Parathyroid adenoma (tissue), 2 donors: ENCODE data around the gene FSTL1.

Experiments
- H2AFZ ChIP-seq: fragments of 300-600 bp; sonication (generic); one replicate; pipeline ENCODE4 v1.7.0; 2017; ENCODE audit warnings: antibody characterized with exemption, mild to moderate bottlenecking
- H3K27ac ChIP-seq: fragments of 300-600 bp; sonication (generic); one replicate; pipeline ENCODE4 v1.7.0; 2017
- H3K27me3 ChIP-seq: fragments of 300-600 bp; sonication (generic); one replicate; pipeline ENCODE4 v1.7.0; 2017; ENCODE audit warnings: low read length; ENCODE audit not compliant: control insufficient read depth, insufficient read depth
- H3K36me3 ChIP-seq: fragments of 300-600 bp; sonication (generic); one replicate; pipeline ENCODE4 v1.7.0; 2017; ENCODE audit warnings: low read length; ENCODE audit not compliant: control insufficient read depth, insufficient read depth
- H3K4me1 ChIP-seq: fragments of 300-600 bp; sonication (generic); one replicate; pipeline ENCODE4 v1.7.0; 2017; ENCODE audit warnings: control low read depth
- H3K4me2 ChIP-seq: fragments of 300-600 bp; sonication (generic); one replicate; pipeline ENCODE4 v1.7.0; 2017; ENCODE audit warnings: low read length
- H3K4me3 ChIP-seq: fragments of 300-600 bp; sonication (generic); one replicate; pipeline ENCODE4 v1.7.0; 2017; ENCODE audit warnings: low read depth, low read length
- H3K79me2 ChIP-seq: fragments of 300-600 bp; sonication (generic); one replicate; pipeline ENCODE4 v1.7.0; 2017; ENCODE audit warnings: control low read depth
- H3K9ac ChIP-seq: fragments of 300-600 bp; sonication (generic); one replicate; pipeline ENCODE4 v1.7.0; 2017; ENCODE audit warnings: mild to moderate bottlenecking
- H3K9me3 ChIP-seq: fragments of 300-600 bp; sonication (generic); one replicate; pipeline ENCODE4 v1.7.0; 2017; ENCODE audit warnings: low read length; ENCODE audit not compliant: control insufficient read depth
- CTCF ChIP-seq: fragments of 300-600 bp; sonication (generic); IDR thresholded peaks from one replicate; pipeline ENCODE4 v1.7.0; 2017; ENCODE audit warnings: antibody characterized with exemption, mild to moderate bottlenecking
- donor health status: primary hyperparathyroidism.

The FSTL1 gene

GRCh38 chr3:120429921-120430361 lies 20.9 kb downstream of the FSTL1 start:
- H3K79me2 ChIP-seq, result peaks cover 2% of the 10 kb centered on the region
- H3K9ac ChIP-seq, result no peak overlapping the region
- H3K27ac ChIP-seq, result no peak overlapping the region
- H3K9me3 ChIP-seq, result no peaks in the 10 kb centered on the region
- H3K4me1 ChIP-seq, result peaks cover 20% of the 10 kb centered on the region
- no peak overlapping the region for H2AFZ ChIP-seq
- no peak overlapping the region for H3K4me3 ChIP-seq
- no peaks in the 10 kb centered on the region for H3K36me3 ChIP-seq
- TF ChIP-seq CTCF, result no peak
- no peaks in the 10 kb centered on the region for H3K27me3 ChIP-seq
- H3K4me2 ChIP-seq, result no peak overlapping the region

GRCh38 chr3:120428924-120429323 lies 21.9 kb downstream of the FSTL1 start:
- peaks cover 2% of the 10 kb centered on the region for H3K79me2 ChIP-seq
- no peak overlapping the region for H2AFZ ChIP-seq
- H3K27ac ChIP-seq, result no peak overlapping the region
- no peak overlapping the region for H3K4me2 ChIP-seq
- peaks cover 19% of the 10 kb centered on the region for H3K4me1 ChIP-seq
- H3K4me3 ChIP-seq, result no peak overlapping the region
- no peak for TF ChIP-seq CTCF
- no peaks in the 10 kb centered on the region for H3K9me3 ChIP-seq
- H3K27me3 ChIP-seq, result no peaks in the 10 kb centered on the region
- no peaks in the 10 kb centered on the region for H3K36me3 ChIP-seq
- H3K9ac ChIP-seq, result no peak overlapping the region

GRCh38 chr3:120427201-120427600 lies 23.6 kb downstream of the FSTL1 start:
- Histone ChIP-seq H3K27ac (no peak overlapping the region), H3K36me3 (no peaks in the 10 kb centered on the region), H3K4me3 (no peak overlapping the region), H3K9me3 (no peaks in the 10 kb centered on the region), H2AFZ (no peak overlapping the region), H3K9ac (no peak overlapping the region), H3K4me1 (peaks cover 1% of the 10 kb centered on the region), H3K79me2 (peaks cover 2% of the 10 kb centered on the region), H3K27me3 (no peaks in the 10 kb centered on the region), H3K4me2 (no peak overlapping the region)
- TF ChIP-seq CTCF, result no peak

GRCh38 chr3:120425572-120426250 lies 25.1 kb downstream of the FSTL1 start:
- no peak overlapping the region for H2AFZ ChIP-seq
- H3K9ac ChIP-seq, result no peak overlapping the region
- no peaks in the 10 kb centered on the region for H3K9me3 ChIP-seq
- H3K4me2 ChIP-seq, result no peak overlapping the region
- peaks cover 2% of the 10 kb centered on the region for H3K79me2 ChIP-seq
- no peaks in the 10 kb centered on the region for H3K27me3 ChIP-seq
- H3K4me1 ChIP-seq, result no peaks in the 10 kb centered on the region
- no peak for TF ChIP-seq CTCF
- no peaks in the 10 kb centered on the region for H3K36me3 ChIP-seq
- H3K4me3 ChIP-seq, result no peak overlapping the region
- H3K27ac ChIP-seq, result no peak overlapping the region

- H3K4me3 ChIP-seq, result no peak overlapping the region
- peaks cover 4% of the 10 kb centered on the region for H3K4me1 ChIP-seq
- H3K9me3 ChIP-seq, result no peaks in the 10 kb centered on the region
Observed at GRCh38 chr3:120424976-120425570, 25.7 kb downstream of the FSTL1 start.

More at GRCh38 chr3:120424976-120425570, 25.7 kb downstream of the FSTL1 start:
- no peak for TF ChIP-seq CTCF
- H3K4me2 ChIP-seq, result no peak overlapping the region
- H2AFZ ChIP-seq, result no peak overlapping the region
- peaks cover 2% of the 10 kb centered on the region for H3K79me2 ChIP-seq
- H3K36me3 ChIP-seq, result no peaks in the 10 kb centered on the region
- no peaks in the 10 kb centered on the region for H3K27me3 ChIP-seq
- H3K27ac ChIP-seq, result no peak overlapping the region
- H3K9ac ChIP-seq, result no peak overlapping the region
